Measurements from ENCODE around the gene C19orf73.
A peak's percentile ranks its signal among the peaks of the same experiment; 100 is the strongest.
"Not testable (repeated sequence)": the region's sequence is repeated elsewhere in the genome, so short reads cannot be mapped to it uniquely, and the experiment has no call there.

C19orf73 gene

DNA sequence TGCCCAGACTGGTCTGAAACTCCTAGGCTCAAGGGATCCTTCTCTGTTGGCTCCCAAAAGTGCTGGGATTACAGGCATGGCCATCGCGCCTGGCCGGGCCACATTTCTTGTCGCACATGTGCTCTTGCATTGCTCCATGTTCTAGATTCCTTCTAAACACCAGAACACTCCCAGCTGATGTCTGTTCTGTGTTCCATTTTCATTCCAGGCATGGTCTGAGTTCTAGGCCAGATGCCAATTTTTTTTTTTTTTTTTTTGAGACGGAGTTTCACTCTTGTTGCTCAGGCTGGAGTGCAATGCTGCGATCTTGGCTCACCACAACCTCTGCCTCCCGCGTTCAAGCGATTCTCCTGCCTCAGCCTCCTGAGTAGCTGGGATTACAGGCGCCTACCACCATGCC lies 2.9 kb upstream of the C19orf73 start:
- not testable (repeated sequence) for DNase-seq (ENCODE audit: low spot score)

- DNase-seq (ENCODE audit: low spot score): no peak
These were observed 1.9 kb upstream of the C19orf73 start for GRCh38 chr19:49120868-49121267.

GRCh38 chr19:49120325-49120683 lies 1.4 kb upstream of the C19orf73 start:
- DNase-seq (ENCODE audit: low spot score): no peak

GRCh38 chr19:49119411-49120324 lies 725 bp upstream of the C19orf73 start, which contains the start of gene PPFIA3:
TSS of gene PPFIA3 (plus strand) at chr19:49119544. CDS start at chr19:49127874, 8,330 bp downstream.
- DNase-seq (ENCODE audit: low spot score): peak; percentile 64

GRCh38 chr19:49117677-49118564 lies 1.0 kb downstream of the C19orf73 start:
- DNase-seq (ENCODE audit: low spot score): no peak

DNA sequence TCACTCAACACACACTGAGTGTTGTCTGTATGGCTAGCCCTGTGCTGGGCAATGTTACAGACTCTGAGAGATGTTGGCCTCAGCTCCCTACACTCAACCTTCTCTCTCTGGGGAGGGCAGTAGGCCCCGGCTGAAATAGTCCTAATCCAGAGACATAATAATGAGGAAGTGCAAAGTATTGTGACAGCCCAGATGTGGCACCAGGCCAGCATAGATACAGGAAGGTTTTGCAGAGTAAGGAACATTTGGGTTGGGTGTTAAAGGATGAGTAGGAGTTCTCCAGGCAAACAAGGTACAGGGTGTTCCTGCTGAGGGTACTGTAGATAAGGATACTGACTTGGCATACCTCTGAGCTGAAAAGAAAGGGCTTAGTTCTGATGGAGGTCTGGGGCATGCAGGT lies 2.4 kb downstream of the C19orf73 start:
- DNase-seq (ENCODE audit: low spot score): no peak

DNA sequence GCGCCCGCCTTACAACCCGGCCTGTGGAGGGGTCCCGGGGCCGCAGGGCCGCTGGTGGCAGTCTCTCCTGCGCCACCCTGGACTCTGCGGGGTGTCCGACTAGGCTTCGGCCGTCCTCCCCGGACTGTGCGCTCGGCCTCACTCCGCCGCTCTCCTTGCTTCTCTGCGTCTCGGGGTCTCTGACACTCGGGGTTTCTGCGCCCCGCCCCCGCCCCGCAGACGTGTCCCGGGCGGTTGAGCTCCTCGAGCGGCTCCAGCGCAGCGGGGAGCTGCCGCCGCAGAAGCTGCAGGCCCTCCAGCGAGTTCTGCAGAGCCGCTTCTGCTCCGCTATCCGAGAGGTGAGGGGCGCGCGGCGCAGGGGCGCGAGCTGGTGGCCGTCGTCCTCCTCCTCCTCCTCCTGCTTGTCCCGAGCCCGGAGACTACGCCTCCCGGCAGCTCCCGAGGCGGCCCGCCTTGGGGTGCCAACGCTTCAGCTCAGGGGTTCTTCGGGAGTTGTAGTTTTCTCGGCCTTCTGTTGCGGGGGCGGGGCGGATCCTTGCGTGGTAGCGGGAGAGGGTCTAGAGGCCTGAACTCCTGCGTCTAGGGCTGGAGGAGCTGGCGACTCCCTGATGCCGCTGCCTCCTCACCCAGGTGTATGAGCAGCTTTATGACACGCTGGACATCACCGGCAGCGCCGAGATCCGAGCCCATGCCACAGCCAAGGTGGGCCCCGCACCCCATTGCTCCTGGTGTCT lies 4.1 kb downstream of the C19orf73 start:
- DNase-seq (ENCODE audit: low spot score): peak; percentile 71

DNA sequence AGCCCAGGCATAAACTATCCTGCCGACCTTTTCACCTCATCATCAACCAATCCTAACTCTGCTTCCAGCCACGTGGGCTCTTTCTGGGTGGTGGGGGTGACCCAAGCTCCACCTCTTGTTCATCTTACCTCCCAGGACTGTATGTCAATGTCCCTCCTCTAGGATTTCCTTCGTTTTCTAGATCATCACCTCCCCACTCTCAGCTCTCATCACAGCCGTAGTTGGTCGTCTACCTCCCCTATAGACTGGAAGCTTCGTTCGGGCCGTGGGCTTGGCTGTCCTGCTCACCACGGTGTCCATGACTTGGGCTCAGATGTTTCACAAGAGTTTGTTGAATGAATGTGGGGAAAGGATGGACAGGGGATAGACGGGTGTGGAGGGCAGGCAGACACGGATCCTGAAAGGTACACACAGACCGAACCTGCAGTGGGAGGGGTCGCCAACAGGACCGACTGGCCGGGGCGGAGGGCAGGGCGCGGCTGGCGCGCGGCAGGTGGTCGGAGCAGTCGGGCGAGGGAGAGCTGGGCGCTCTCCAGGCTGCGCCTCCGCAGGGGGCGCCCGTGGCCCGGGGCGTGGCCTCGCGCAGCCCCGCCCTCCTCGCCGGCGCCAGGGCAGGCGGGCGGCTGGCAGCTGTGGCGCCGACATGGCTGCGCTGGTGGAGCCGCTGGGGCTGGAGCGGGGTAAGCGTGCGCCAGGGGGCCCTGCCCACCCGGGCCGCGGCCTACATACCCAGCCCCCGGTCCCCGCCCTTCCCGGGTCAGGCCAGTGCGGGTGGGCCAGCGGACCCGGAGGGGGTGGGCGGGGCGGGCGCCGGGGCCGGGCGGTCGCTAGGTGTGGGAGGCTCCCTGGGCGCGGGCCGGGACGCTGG lies 4.9 kb downstream of the C19orf73 start, which contains the start of gene LIN7B:
Gene LIN7B (plus strand): TSS at position 609 of the 868 bp plus-strand sequence. CDS start 35 bp downstream, at position 644.
- DNase-seq (ENCODE audit: low spot score): peak; percentile 94

- no peak for DNase-seq (ENCODE audit: low spot score)
These were observed 7.5 kb downstream of the C19orf73 start for GRCh38 chr19:49111218-49111998.

DNA sequence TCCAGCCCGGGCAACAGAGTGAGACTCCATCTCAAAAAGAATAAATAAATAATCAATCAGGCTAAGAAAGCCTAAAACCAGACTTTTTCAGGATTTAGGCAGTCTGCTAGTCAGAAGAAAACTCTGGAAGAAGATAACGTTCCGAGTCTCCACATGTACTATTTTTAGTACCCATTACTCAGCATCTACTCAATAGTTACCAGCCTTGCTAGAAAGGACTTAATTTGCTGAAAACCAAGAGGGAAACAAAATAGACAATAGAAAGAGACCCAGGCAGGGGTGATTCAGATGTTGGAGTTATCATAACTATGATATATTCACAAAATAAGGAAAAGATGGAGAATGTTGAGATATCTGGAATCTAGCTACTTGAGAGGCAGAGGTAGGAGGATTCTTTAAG lies 8.4 kb downstream of the C19orf73 start:
- DNase-seq (ENCODE audit: low spot score): no peak

- no peak for DNase-seq (ENCODE audit: low spot score)
These were observed 9.2 kb downstream of the C19orf73 start for GRCh38 chr19:49109569-49110233.

DNA sequence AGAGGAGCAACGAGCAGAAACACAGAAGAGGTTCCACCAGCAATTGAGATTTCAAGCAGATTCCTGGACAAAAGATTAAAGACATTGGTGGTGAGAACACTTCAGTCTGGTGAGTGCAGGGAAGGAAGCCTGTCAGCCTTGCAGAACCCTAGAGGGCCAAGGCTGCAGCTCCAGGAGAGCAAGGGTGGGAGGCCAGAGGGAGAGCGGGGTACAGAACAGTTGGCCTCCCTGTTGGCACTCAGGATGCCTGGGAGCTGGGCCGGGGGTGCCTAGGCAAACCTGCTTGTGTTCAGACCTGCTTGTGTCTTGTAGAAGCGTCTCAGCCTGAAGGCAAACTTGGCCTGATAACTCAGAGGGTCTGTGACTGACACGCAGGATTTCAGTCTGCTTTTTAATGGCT lies 9.9 kb downstream of the C19orf73 start:
- no peak for DNase-seq (ENCODE audit: low spot score)

DNA sequence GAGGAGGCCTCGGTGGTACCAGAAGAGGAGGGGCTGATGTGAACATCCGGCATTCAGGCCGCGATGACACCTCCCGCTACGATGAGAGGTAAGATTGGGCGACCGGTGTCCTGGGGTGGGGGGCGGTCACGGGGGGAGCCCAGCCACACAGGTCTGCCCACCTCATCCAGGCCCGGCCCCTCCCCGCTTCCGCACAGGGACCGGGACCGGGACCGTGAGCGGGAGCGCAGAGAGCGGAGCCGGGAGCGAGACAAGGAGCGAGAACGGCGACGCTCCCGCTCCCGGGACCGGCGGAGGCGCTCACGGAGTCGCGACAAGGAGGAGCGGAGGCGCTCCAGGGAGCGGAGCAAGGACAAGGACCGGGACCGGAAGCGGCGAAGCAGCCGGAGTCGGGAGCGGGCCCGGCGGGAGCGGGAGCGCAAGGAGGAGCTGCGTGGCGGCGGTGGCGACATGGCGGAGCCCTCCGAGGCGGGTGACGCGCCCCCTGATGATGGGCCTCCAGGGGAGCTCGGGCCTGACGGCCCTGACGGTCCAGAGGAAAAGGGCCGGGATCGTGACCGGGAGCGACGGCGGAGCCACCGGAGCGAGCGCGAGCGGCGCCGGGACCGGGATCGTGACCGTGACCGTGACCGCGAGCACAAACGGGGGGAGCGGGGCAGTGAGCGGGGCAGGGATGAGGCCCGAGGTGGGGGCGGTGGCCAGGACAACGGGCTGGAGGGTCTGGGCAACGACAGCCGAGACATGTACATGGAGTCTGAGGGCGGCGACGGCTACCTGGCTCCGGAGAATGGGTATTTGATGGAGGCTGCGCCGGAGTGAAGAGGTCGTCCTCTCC lies 11.1 kb downstream of the C19orf73 start:
- no peak for DNase-seq (ENCODE audit: low spot score)

- peak; percentile 70 for DNase-seq (ENCODE audit: low spot score)
These were observed 12.3 kb downstream of the C19orf73 start for GRCh38 chr19:49106648-49107135.

- DNase-seq (ENCODE audit: low spot score): no peak
These were observed 14.6 kb downstream of the C19orf73 start for GRCh38 chr19:49104229-49104864.

DNA sequence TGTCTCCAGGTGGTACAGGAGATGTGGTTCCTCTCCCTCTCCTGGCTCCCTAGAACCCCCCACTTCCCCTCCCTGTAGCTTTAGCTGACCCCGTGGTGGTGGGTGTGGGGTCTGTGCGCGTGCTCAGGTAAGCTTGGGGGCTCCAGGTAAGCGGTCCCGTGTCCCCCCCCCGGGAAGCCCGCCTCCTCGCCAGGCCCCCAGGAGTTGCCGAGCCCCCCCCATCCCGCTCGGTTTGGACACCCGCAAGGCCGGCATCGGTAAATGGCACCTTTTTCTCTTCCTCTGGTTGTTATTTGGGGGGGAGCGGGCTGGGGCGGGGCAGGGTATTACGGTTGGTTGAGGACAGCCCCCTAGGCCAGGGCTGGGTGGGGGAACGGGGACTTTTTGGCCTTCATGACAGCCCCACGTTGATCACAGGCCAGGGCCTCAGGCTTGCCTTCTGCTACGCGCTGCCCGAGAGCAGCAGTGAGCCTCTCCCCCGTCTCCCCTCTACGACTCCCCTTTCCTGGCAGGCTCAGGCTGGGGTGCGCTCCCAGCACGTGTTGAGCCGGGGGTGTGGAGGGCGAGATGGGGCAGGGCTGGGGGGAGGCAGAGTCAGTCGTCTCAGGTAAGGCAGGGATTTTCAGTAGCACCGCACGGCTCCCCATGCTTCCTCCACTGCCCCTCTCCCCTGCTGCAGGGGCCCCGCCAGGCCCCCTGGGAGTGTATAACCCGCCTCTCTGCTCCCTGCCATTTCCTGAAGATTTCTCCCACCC lies 15.4 kb downstream of the C19orf73 start:
- DNase-seq (ENCODE audit: low spot score): no peak

- DNase-seq (ENCODE audit: low spot score): no peak
These were observed 16.6 kb downstream of the C19orf73 start for GRCh38 chr19:49102303-49102702.
